ENCODE data around the gene SLC22A31.
"Not testable (repeated sequence)": the region's sequence is repeated elsewhere in the genome, so short reads cannot be mapped to it uniquely, and the experiment has no call there.

SLC22A31 gene

DNA sequence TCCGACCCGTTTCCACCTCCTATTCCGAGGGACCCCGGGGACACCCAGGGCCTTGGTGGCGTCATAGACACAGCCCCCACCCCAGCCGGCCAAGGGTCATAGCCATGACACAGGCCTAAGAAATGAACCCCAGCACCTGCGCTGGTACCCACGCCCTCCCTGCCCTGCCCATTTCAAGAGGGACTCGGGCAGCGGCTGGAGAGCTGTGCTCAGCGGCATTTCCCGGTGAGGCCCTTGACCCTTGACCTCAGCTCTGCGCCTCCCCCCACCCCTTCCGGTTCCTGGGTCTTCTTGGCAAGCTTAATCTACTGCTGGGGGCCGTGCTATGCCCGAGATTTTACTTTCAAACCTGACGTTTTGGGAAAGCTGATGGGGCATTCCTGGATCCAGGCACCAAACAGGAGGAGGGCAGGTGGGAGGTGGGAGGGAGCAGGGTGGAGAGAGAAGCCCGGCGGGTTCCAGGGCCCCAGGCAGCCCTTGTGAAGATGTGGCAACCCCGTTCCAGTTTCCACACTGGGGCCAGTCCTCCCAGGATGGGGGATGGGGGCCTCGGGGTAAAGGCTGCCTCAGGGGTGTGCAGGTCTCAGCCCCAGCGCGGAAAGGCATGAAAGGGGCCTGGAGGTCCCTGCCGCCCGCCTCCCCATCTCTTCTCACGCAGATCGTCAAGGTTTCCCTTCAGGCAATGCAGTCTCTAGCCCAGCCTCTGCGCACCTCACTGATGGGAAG lies at the start of gene SLC22A31:
Gene SLC22A31 (minus strand): TSS at position 414 of the 726 bp plus-strand sequence. CDS start 36 bp downstream, at position 378.
- H3K27me3 ChIP-seq (ENCODE audit: insufficient read depth, low read length): peaks cover 48% of the 10 kb centered on the region
- peak within 1 kb of the TSS; percentile 45; the same call in 1 of the 2 replicates for H3K9ac ChIP-seq (ENCODE audit: low read depth, low read length)
- peak within 1 kb of the TSS; percentile 68 for H3K4me3 ChIP-seq (ENCODE audit: low read length)
- no peaks in the 10 kb centered on the region for H3K4me1 ChIP-seq (ENCODE audit: insufficient read depth, low read length)
- peaks cover 4% of the 10 kb centered on the region for H3K9me3 ChIP-seq (ENCODE audit: insufficient read depth, low read depth, low read length)
- no peaks in the 10 kb centered on the region for H3K36me3 ChIP-seq (ENCODE audit: insufficient read depth, low read depth, low read length)
- H3K27ac ChIP-seq (ENCODE audit: low read length): no peak within 1 kb of the TSS

- Histone ChIP-seq H3K27ac (ENCODE audit: low read length) (no peak overlapping the region), H3K4me1 (ENCODE audit: insufficient read depth, low read length) (no peaks in the 10 kb centered on the region), H3K4me3 (ENCODE audit: low read length) (peak overlapping the region; percentile 62), H3K27me3 (ENCODE audit: insufficient read depth, low read length) (peaks cover 24% of the 10 kb centered on the region), H3K36me3 (ENCODE audit: insufficient read depth, low read depth, low read length) (no peaks in the 10 kb centered on the region), H3K9ac (ENCODE audit: low read depth, low read length) (no peak overlapping the region), H3K9me3 (ENCODE audit: insufficient read depth, low read depth, low read length) (no peaks in the 10 kb centered on the region)
Observed at GRCh38 chr16:89248196-89248982, 48.1 kb upstream of the SLC22A31 start.

DNA sequence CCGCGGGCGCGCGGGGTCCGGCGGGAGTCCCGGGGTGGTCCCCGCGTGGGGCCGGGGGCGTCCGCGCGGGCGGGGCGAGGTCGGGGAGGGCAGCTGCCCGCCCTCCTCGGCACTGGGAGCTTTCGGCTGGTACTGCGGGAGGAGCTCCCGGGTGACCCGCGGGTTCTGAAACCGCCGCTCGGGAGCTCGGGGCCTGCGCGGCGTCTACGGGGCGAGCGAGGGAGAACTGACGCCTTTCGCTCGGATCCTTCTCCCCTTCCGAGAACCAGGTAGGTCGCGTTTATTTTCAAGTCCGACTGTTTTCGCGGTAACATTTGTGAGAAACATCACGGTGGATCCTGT lies 47.4 kb upstream of the SLC22A31 start:
- not testable (repeated sequence) for H3K9ac ChIP-seq (ENCODE audit: low read depth, low read length); H3K36me3 ChIP-seq (ENCODE audit: insufficient read depth, low read depth, low read length); H3K9me3 ChIP-seq (ENCODE audit: insufficient read depth, low read depth, low read length); H3K4me1 ChIP-seq (ENCODE audit: insufficient read depth, low read length); H3K27ac ChIP-seq (ENCODE audit: low read length)
- H3K4me3 ChIP-seq (ENCODE audit: low read length): peak overlapping the region; percentile 62
- H3K27me3 ChIP-seq (ENCODE audit: insufficient read depth, low read length): peaks cover 24% of the 10 kb centered on the region

DNA sequence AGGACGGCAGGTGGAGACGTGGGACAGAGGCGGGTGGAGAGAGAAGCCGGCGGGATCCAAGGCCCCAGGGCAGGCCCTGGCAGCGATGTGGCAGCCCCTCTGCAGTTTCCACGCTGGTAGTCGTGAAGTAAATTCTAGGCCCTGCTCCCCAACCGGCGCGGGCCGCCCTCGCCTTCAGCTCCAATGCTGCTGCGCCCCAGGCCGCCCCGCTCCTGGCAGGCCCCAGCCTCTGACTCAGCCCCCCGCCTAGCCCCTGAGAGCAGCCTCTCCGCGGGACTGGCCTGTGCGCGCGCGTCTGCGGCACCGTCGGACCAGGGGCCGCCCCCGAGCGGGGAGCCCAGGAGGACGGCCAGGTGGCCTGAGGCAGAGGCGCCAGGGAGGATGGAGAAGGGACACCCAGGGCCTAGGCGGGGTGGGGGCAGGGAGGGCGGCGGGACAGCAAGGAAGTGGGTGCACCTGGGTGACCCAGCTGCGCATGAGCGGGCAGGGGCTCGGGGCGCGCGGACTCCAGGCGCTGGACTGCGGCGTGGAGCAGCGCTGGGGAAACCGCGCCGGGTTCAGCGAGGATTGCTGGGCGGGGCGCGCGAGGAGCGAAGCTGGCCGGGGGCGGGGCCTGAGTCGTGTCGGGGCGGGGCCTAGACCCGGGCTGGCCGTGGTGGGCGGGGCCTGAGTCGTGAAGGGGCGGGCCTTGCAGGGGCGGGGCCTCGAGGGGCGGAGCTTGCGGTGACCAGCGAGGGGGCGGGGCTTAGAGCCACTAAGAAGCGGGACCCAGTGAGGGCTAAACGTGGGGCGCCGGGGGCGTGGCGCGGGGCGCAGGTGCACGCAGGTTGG lies 46.8 kb upstream of the SLC22A31 start:
- Histone ChIP-seq H3K9me3 (ENCODE audit: insufficient read depth, low read depth, low read length) (no peaks in the 10 kb centered on the region), H3K36me3 (ENCODE audit: insufficient read depth, low read depth, low read length) (no peaks in the 10 kb centered on the region), H3K4me3 (ENCODE audit: low read length) (peak overlapping the region; percentile 62; the same call in 1 of the 2 replicates), H3K27ac (ENCODE audit: low read length) (no peak overlapping the region), H3K4me1 (ENCODE audit: insufficient read depth, low read length) (no peaks in the 10 kb centered on the region), H3K27me3 (ENCODE audit: insufficient read depth, low read length) (peaks cover 24% of the 10 kb centered on the region), H3K9ac (ENCODE audit: low read depth, low read length) (peak overlapping the region; percentile 48; the same call in 1 of the 2 replicates)

- no peaks in the 10 kb centered on the region for H3K4me1 ChIP-seq (ENCODE audit: insufficient read depth, low read length)
- peaks cover 24% of the 10 kb centered on the region for H3K27me3 ChIP-seq (ENCODE audit: insufficient read depth, low read length)
- no peaks in the 10 kb centered on the region for H3K36me3 ChIP-seq (ENCODE audit: insufficient read depth, low read depth, low read length)
- no peak overlapping the region for H3K27ac ChIP-seq (ENCODE audit: low read length)
- peak overlapping the region; percentile 60; the same call in 1 of the 2 replicates for H3K4me3 ChIP-seq (ENCODE audit: low read length)
- H3K9ac ChIP-seq (ENCODE audit: low read depth, low read length): peak overlapping the region; percentile 48; the same call in 1 of the 2 replicates
- H3K9me3 ChIP-seq (ENCODE audit: insufficient read depth, low read depth, low read length): no peaks in the 10 kb centered on the region
Observed at GRCh38 chr16:89246383-89246902, 46.1 kb upstream of the SLC22A31 start.

DNA sequence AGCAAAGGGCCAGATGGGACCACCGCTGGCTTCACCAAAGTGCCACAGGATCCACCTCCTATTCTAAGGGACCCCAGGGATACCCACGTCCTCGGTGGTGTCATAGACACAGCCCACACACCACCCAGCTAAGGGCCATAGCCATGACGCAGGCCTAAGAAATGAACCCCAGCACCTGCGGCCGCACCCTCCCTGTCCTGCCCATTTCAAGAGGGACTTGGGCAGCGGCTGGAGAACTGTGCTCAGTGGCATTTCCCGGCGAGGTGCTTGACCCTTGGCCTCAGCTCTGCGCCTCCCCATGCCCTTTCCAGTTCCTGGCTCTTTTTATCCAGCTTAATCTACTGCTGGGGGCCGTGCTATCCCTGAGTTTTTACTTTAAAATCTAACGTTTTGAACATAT lies 44.4 kb upstream of the SLC22A31 start:
- Histone ChIP-seq H3K9ac (ENCODE audit: low read depth, low read length) (no peak overlapping the region), H3K27ac (ENCODE audit: low read length) (no peak overlapping the region), H3K36me3 (ENCODE audit: insufficient read depth, low read depth, low read length) (no peaks in the 10 kb centered on the region), H3K9me3 (ENCODE audit: insufficient read depth, low read depth, low read length) (no peaks in the 10 kb centered on the region), H3K4me1 (ENCODE audit: insufficient read depth, low read length) (no peaks in the 10 kb centered on the region), H3K27me3 (ENCODE audit: insufficient read depth, low read length) (peaks cover 24% of the 10 kb centered on the region), H3K4me3 (ENCODE audit: low read length) (no peak overlapping the region)

- not testable (repeated sequence) for H3K36me3 ChIP-seq (ENCODE audit: insufficient read depth, low read depth, low read length); H3K4me1 ChIP-seq (ENCODE audit: insufficient read depth, low read length); H3K4me3 ChIP-seq (ENCODE audit: low read length); H3K27ac ChIP-seq (ENCODE audit: low read length); H3K9me3 ChIP-seq (ENCODE audit: insufficient read depth, low read depth, low read length); H3K9ac ChIP-seq (ENCODE audit: low read depth, low read length)
- H3K27me3 ChIP-seq (ENCODE audit: insufficient read depth, low read length): peaks cover 24% of the 10 kb centered on the region
Observed at GRCh38 chr16:89244264-89244663, 43.9 kb upstream of the SLC22A31 start.

DNA sequence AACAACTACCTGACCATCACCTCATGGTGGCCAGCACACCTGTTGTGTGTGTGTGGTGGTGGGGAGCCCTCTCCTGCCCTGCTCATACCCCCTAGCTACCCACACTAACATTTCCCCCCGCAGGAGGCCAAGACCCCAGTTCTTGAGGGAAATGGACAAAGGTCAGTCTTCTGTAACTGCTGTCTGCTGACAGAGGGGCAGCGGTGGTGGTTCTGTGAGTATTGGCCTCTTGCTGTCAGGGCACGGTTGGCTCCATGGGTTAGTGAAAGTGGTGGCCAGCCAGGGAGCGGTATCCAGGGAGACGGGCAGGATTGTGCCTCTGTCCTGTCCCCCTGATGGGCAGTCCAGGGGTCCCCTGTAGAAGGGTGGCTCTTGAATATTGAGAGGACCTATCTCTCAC lies 43.3 kb upstream of the SLC22A31 start:
- H3K27ac ChIP-seq (ENCODE audit: low read length): no peak overlapping the region

DNA sequence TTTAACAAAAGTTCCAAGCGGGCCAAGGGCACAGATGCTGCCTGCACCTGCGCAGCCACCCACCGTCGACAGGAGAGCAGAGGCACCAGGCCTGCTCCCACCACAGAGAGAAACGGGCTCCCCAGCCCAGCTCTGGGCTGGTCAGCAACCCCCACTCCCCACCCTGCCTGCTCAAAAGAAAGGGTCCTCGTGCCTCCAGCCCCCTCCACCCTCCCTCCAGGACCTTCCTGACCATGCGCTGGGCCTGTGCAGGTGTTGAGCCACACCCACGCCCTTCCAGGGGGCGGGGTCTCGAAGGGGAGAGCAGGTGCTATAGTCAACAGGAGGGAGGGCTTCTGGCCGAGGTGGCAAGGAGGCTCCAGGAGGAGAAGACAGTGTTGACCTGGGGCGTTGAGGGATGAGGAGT lies 42.5 kb upstream of the SLC22A31 start:
- H3K9me3 ChIP-seq (ENCODE audit: insufficient read depth, low read depth, low read length): no peaks in the 10 kb centered on the region
- H3K4me1 ChIP-seq (ENCODE audit: insufficient read depth, low read length): no peaks in the 10 kb centered on the region
- no peak overlapping the region for H3K27ac ChIP-seq (ENCODE audit: low read length)
- H3K4me3 ChIP-seq (ENCODE audit: low read length): no peak overlapping the region
- peaks cover 12% of the 10 kb centered on the region for H3K27me3 ChIP-seq (ENCODE audit: insufficient read depth, low read length)
- no peaks in the 10 kb centered on the region for H3K36me3 ChIP-seq (ENCODE audit: insufficient read depth, low read depth, low read length)
- no peak overlapping the region for H3K9ac ChIP-seq (ENCODE audit: low read depth, low read length)

More for the DNA sequence above, 43.3 kb upstream of the SLC22A31 start:
- peaks cover 20% of the 10 kb centered on the region for H3K27me3 ChIP-seq (ENCODE audit: insufficient read depth, low read length)
- no peak overlapping the region for H3K9ac ChIP-seq (ENCODE audit: low read depth, low read length)
- H3K4me3 ChIP-seq (ENCODE audit: low read length): no peak overlapping the region
- no peaks in the 10 kb centered on the region for H3K9me3 ChIP-seq (ENCODE audit: insufficient read depth, low read depth, low read length)
- no peaks in the 10 kb centered on the region for H3K4me1 ChIP-seq (ENCODE audit: insufficient read depth, low read length)
- no peaks in the 10 kb centered on the region for H3K36me3 ChIP-seq (ENCODE audit: insufficient read depth, low read depth, low read length)

DNA sequence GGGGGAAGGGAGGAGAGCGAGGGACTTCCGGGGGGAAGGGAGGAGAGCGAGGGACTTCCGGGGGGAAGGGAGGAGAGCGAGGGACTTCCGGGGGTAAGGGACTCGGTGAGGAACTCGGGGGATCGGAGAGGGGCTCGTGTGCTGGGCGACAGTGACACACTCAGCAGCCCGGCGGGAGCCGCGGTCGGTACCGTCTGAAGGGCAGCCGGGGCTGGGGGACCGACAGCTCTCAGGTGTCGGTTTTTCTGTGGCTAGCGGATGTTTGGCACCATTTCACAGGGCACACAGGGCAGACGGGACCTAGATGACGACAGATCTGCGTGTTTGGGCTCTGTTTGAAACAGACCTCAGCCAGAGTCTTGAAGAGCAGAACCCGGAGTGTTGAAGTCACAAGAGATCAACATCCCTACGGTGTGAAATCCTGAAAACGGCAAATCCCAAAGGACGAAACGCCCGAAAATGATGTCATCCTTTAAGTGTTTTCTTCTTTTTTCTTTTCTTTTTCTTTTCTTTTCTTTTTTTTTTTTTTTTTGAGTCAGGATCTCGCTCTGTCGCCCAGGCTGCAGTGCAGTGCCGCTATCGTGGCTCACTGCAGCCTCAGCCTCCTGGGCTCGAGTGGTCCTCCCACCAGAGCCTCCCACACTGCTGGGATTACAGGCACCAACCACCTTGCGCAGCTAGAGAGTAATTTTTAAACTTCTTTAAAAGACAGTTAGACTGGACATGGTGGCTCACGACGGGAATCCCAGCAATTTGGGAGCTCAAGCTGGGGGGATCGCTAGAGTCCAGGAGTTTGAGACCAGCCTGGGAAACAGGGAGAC lies 41.1 kb upstream of the SLC22A31 start:
- H3K27ac ChIP-seq (ENCODE audit: low read length): peak overlapping the region; percentile 65
- H3K27me3 ChIP-seq (ENCODE audit: insufficient read depth, low read length): peaks cover 5% of the 10 kb centered on the region; the same call in 1 of the 2 replicates
- no peaks in the 10 kb centered on the region for H3K36me3 ChIP-seq (ENCODE audit: insufficient read depth, low read depth, low read length)
- no peaks in the 10 kb centered on the region for H3K4me1 ChIP-seq (ENCODE audit: insufficient read depth, low read length)
- H3K4me3 ChIP-seq (ENCODE audit: low read length): peak overlapping the region; percentile 99
- H3K9me3 ChIP-seq (ENCODE audit: insufficient read depth, low read depth, low read length): no peaks in the 10 kb centered on the region
- peak overlapping the region; percentile 96 for H3K9ac ChIP-seq (ENCODE audit: low read depth, low read length)

Data from iPS-20b (cell line).